ENCODE data around the gene ERC2. TPM values are rescaled to one million over a fixed set of nuclear protein-coding genes. Genes with fewer than 3 reads are reported as not detected.

The ERC2 gene
- total and polyA plus RNA-seq, 2 of the 13 experiments (the other 11 are each of a cell fraction or from before 2014, with no cell fraction given): 0.16 to 0.22 TPM

GRCh38 chr3:56089739-56090138 lies 378.5 kb downstream of the ERC2 start (continued):
- TF ChIP-seq PBX2 (CRISPR knock-in tag; IDR thresholded peaks at IDR 0.05): no peak
- TF ChIP-seq NR2F6 (IDR thresholded peaks at IDR 0.05): no peak
- TF ChIP-seq NR2F6 (CRISPR knock-in tag; IDR thresholded peaks at IDR 0.05): no peak

GRCh38 chr3:56087451-56088053 lies 380.7 kb downstream of the ERC2 start:
- CTCF ChIA-PET (ENCODE audit: low intra/inter-chr PET ratio, low total read pairs): no interaction called here
- no TSS peak for BruUV-seq (replicated peaks)
- no peak overlapping the region for H3K9ac ChIP-seq (ENCODE audit: insufficient read depth, low read depth, low read length)
- DNase-seq (ENCODE audit: low spot score) (no peak), ATAC-seq (no peak), FAIRE-seq (no peak)
- no peaks in the 10 kb centered on the region for H3K4me1 ChIP-seq (ENCODE audit: insufficient read depth, low read length)
- no peaks in the 10 kb centered on the region for H3K36me3 ChIP-seq (replicated peaks in 1 of 2; ENCODE audit: control insufficient read depth in 1 of 2, insufficient read depth in 2 of 2, low read length in 2 of 2)
- POLR2A ChIA-PET: no interaction called here
- 25% methylated on average over 10 of the region's 10 CpGs for WGBS (ENCODE audit: low lambda C conversion rate)
- H3K27ac ChIP-seq (ENCODE audit: extremely low read length, insufficient read depth, low read length): no peak overlapping the region
- H3K4me2 ChIP-seq (ENCODE audit: low read depth, low read length): no peak overlapping the region
- H3K9me3 ChIP-seq (ENCODE audit: low read length): no peaks in the 10 kb centered on the region
- H2AFZ ChIP-seq (ENCODE audit: low read length): no peak overlapping the region
- no peak for TF ChIP-seq ZBED4 (CRISPR knock-in tag; IDR thresholded peaks at IDR 0.05; ENCODE audit: borderline replicate concordance)
- no peak for TF ChIP-seq ZMAT5 (CRISPR knock-in tag; IDR thresholded peaks at IDR 0.05; ENCODE audit: borderline replicate concordance, low read depth)
- H3K79me2 ChIP-seq (ENCODE audit: insufficient read depth, low read length): no peaks in the 10 kb centered on the region
- H3K27me3 ChIP-seq (ENCODE audit: control insufficient read depth in 1 of 2, insufficient read depth in 2 of 2, low read length in 2 of 2): no peaks in the 10 kb centered on the region
- in situ Hi-C loops (cut with HindIII; ENCODE audit: extremely low pct_ligation_motif_present, low pct_unique_long_range_greater_than_20kb): no loop called here
- no peaks in the 10 kb centered on the region for H4K20me1 ChIP-seq (ENCODE audit: insufficient read depth, low read length)
- H3K4me3 ChIP-seq (replicated peaks in 1 of 3; ENCODE audit: insufficient read depth in 1 of 3, low read depth in 2 of 3, low read length in 3 of 3): no peak overlapping the region
- intact Hi-C loops (cut with micrococcal nuclease; ENCODE audit: unreplicated experiment): no loop called here
